HG02610 (cell line): ENCODE data around the gene NFIB.

Source experiments
- ATAC-seq: cut with Tn5 transposase; IDR thresholded peaks from one replicate; pipeline ENCODE4 v1.9.1; 2021; ENCODE audit warnings: mild to moderate bottlenecking, moderate library complexity; ENCODE audit not compliant: unreplicated experiment

The NFIB gene

GRCh38 chr9:14313951-14314423, at the start of gene NFIB:
TSS of gene NFIB (minus strand) at chr9:14314141. CDS start at chr9:14313511, 630 bp downstream.
- no peak for ATAC-seq

- ATAC-seq: no peak
These were observed 48.2 kb upstream of the NFIB start for GRCh38 chr9:14362175-14362574.

- no peak for ATAC-seq
These were observed 47.1 kb upstream of the NFIB start for GRCh38 chr9:14361074-14361473.

- no peak for ATAC-seq
These were observed 44.6 kb upstream of the NFIB start for GRCh38 chr9:14358523-14358922.

- no peak for ATAC-seq
These were observed 42.7 kb upstream of the NFIB start for GRCh38 chr9:14356351-14357265.

GRCh38 chr9:14354201-14354600, 40.3 kb upstream of the NFIB start:
- ATAC-seq: no peak

- peak; percentile 83 for ATAC-seq
These were observed 39.5 kb upstream of the NFIB start for GRCh38 chr9:14353222-14354056.

GRCh38 chr9:14352503-14352902, 38.6 kb upstream of the NFIB start:
- no peak for ATAC-seq

GRCh38 chr9:14351221-14351836, 37.4 kb upstream of the NFIB start:
- ATAC-seq: no peak

- no peak for ATAC-seq
These were observed 36.8 kb upstream of the NFIB start for GRCh38 chr9:14350754-14351153.

- no peak for ATAC-seq
These were observed 36.4 kb upstream of the NFIB start for GRCh38 chr9:14350349-14350728.

- no peak for ATAC-seq
These were observed 35.8 kb upstream of the NFIB start for GRCh38 chr9:14349447-14350348.

GRCh38 chr9:14349146-14349446, 35.2 kb upstream of the NFIB start:
- no peak for ATAC-seq

GRCh38 chr9:14348373-14349145, 34.6 kb upstream of the NFIB start:
- ATAC-seq: no peak

- ATAC-seq: no peak
These were observed 34.1 kb upstream of the NFIB start for GRCh38 chr9:14348123-14348372.

GRCh38 chr9:14347406-14348122, 33.6 kb upstream of the NFIB start:
- ATAC-seq: no peak

- ATAC-seq: no peak
These were observed 33.0 kb upstream of the NFIB start for GRCh38 chr9:14346811-14347405.

GRCh38 chr9:14346231-14346791, 32.4 kb upstream of the NFIB start:
- ATAC-seq: no peak
